ENCODE data around the gene GRM6.

The GRM6 gene

GRCh38 chr5:178991190-178992145 is 3.7 kb downstream of the GRM6 start:
- H3K27me3 Mint-ChIP-seq (ENCODE audit: low read depth): peaks cover 14% of the 10 kb centered on the region
- H3K4me3 Mint-ChIP-seq: no peak overlapping the region
- peaks cover 2% of the 10 kb centered on the region for H3K36me3 Mint-ChIP-seq (ENCODE audit: low read depth)
- no peaks in the 10 kb centered on the region for H3K4me1 Mint-ChIP-seq (ENCODE audit: low read depth)
- H3K9me3 Mint-ChIP-seq: peaks cover 47% of the 10 kb centered on the region
- H3K27ac Mint-ChIP-seq: no peak overlapping the region

- Mint-ChIP-seq H3K27ac (no peak overlapping the region), H3K9me3 (peaks cover 44% of the 10 kb centered on the region), H3K4me3 (no peak overlapping the region), H3K36me3 (ENCODE audit: low read depth) (peaks cover 2% of the 10 kb centered on the region), H3K27me3 (ENCODE audit: low read depth) (peaks cover 11% of the 10 kb centered on the region), H3K4me1 (ENCODE audit: low read depth) (no peaks in the 10 kb centered on the region)
Observed at GRCh38 chr5:178990491-178990890, 4.6 kb downstream of the GRM6 start.

GRCh38 chr5:178989311-178989710 is 5.8 kb downstream of the GRM6 start:
- peaks cover 2% of the 10 kb centered on the region for H3K36me3 Mint-ChIP-seq (ENCODE audit: low read depth)
- H3K27me3 Mint-ChIP-seq (ENCODE audit: low read depth): peaks cover 8% of the 10 kb centered on the region
- H3K4me1 Mint-ChIP-seq (ENCODE audit: low read depth): no peaks in the 10 kb centered on the region
- H3K4me3 Mint-ChIP-seq: no peak overlapping the region
- H3K9me3 Mint-ChIP-seq: peaks cover 41% of the 10 kb centered on the region
- no peak overlapping the region for H3K27ac Mint-ChIP-seq

- Mint-ChIP-seq H3K27ac (no peak overlapping the region), H3K4me1 (ENCODE audit: low read depth) (no peaks in the 10 kb centered on the region)
Observed at GRCh38 chr5:178988436-178989220, 6.5 kb downstream of the GRM6 start.

GRCh38 chr5:178986326-178986960 is 8.7 kb downstream of the GRM6 start:
- H3K4me3 Mint-ChIP-seq: no peak overlapping the region
- no peaks in the 10 kb centered on the region for H3K27me3 Mint-ChIP-seq (ENCODE audit: low read depth)
- peaks cover 4% of the 10 kb centered on the region for H3K36me3 Mint-ChIP-seq (ENCODE audit: low read depth)
- H3K27ac Mint-ChIP-seq: no peak overlapping the region
- H3K4me1 Mint-ChIP-seq (ENCODE audit: low read depth): no peaks in the 10 kb centered on the region
- H3K9me3 Mint-ChIP-seq: peaks cover 37% of the 10 kb centered on the region

More at GRCh38 chr5:178988436-178989220, 6.5 kb downstream of the GRM6 start:
- H3K27me3 Mint-ChIP-seq (ENCODE audit: low read depth): peaks cover 2% of the 10 kb centered on the region
- H3K4me3 Mint-ChIP-seq: no peak overlapping the region
- peaks cover 43% of the 10 kb centered on the region for H3K9me3 Mint-ChIP-seq
- H3K36me3 Mint-ChIP-seq (ENCODE audit: low read depth): peaks cover 2% of the 10 kb centered on the region

GRCh38 chr5:178984145-178985072 is 10.7 kb downstream of the GRM6 start:
- Mint-ChIP-seq H3K9me3 (peaks cover 42% of the 10 kb centered on the region), H3K27me3 (ENCODE audit: low read depth) (no peaks in the 10 kb centered on the region), H3K36me3 (ENCODE audit: low read depth) (peaks cover 4% of the 10 kb centered on the region)

GRCh38 chr5:178983728-178984127 is 11.4 kb downstream of the GRM6 start:
- H3K4me3 Mint-ChIP-seq: no peak overlapping the region
- H3K27me3 Mint-ChIP-seq (ENCODE audit: low read depth): no peaks in the 10 kb centered on the region
- peaks cover 44% of the 10 kb centered on the region for H3K9me3 Mint-ChIP-seq
- no peaks in the 10 kb centered on the region for H3K4me1 Mint-ChIP-seq (ENCODE audit: low read depth)
- H3K36me3 Mint-ChIP-seq (ENCODE audit: low read depth): peaks cover 4% of the 10 kb centered on the region
- H3K27ac Mint-ChIP-seq: no peak overlapping the region

More at GRCh38 chr5:178984145-178985072, 10.7 kb downstream of the GRM6 start:
- no peaks in the 10 kb centered on the region for H3K4me1 Mint-ChIP-seq (ENCODE audit: low read depth)
- H3K27ac Mint-ChIP-seq: no peak overlapping the region
- H3K4me3 Mint-ChIP-seq: no peak overlapping the region

- Mint-ChIP-seq H3K36me3 (ENCODE audit: low read depth) (peaks cover 2% of the 10 kb centered on the region), H3K27ac (no peak overlapping the region), H3K4me1 (ENCODE audit: low read depth) (no peaks in the 10 kb centered on the region), H3K4me3 (no peak overlapping the region), H3K27me3 (ENCODE audit: low read depth) (no peaks in the 10 kb centered on the region), H3K9me3 (peaks cover 48% of the 10 kb centered on the region)
Observed at GRCh38 chr5:178982941-178983340, 12.2 kb downstream of the GRM6 start.

GRCh38 chr5:178981381-178981780 is 13.7 kb downstream of the GRM6 start:
- Mint-ChIP-seq H3K4me1 (ENCODE audit: low read depth) (no peaks in the 10 kb centered on the region), H3K36me3 (ENCODE audit: low read depth) (peaks cover 2% of the 10 kb centered on the region), H3K9me3 (peaks cover 53% of the 10 kb centered on the region), H3K27ac (no peak overlapping the region), H3K27me3 (ENCODE audit: low read depth) (no peaks in the 10 kb centered on the region), H3K4me3 (no peak overlapping the region)

GRCh38 chr5:178965465-178966055 is 29.6 kb downstream of the GRM6 start:
- Mint-ChIP-seq H3K27ac (no peak overlapping the region), H3K4me3 (no peak overlapping the region), H3K9me3 (peaks cover 83% of the 10 kb centered on the region), H3K4me1 (ENCODE audit: low read depth) (no peaks in the 10 kb centered on the region), H3K36me3 (ENCODE audit: low read depth) (peaks cover 2% of the 10 kb centered on the region), H3K27me3 (ENCODE audit: low read depth) (no peaks in the 10 kb centered on the region)

- Mint-ChIP-seq H3K9me3 (peaks cover 72% of the 10 kb centered on the region), H3K4me1 (ENCODE audit: low read depth) (no peaks in the 10 kb centered on the region), H3K36me3 (ENCODE audit: low read depth) (no peaks in the 10 kb centered on the region), H3K4me3 (no peak overlapping the region), H3K27ac (no peak overlapping the region), H3K27me3 (ENCODE audit: low read depth) (no peaks in the 10 kb centered on the region)
Observed at GRCh38 chr5:178941361-178941760, 53.8 kb downstream of the GRM6 start.

GRCh38 chr5:178940569-178941360 is 54.4 kb downstream of the GRM6 start, which contains the start of gene ZNF454:
ZNF454 (plus strand) TSS chr5:178941198; CDS start chr5:178942792, 1,594 bp downstream.
- Mint-ChIP-seq H3K36me3 (ENCODE audit: low read depth) (peaks cover under 1% of the 10 kb centered on the region), H3K27me3 (ENCODE audit: low read depth) (no peaks in the 10 kb centered on the region), H3K4me1 (ENCODE audit: low read depth) (no peaks in the 10 kb centered on the region), H3K27ac (no peak within 1 kb of the TSS), H3K9me3 (peaks cover 75% of the 10 kb centered on the region), H3K4me3 (no peak within 1 kb of the TSS)

All from T-helper 1 cell treated with Interleukin-12 subunit alpha and Interleukin-12 subunit beta and Interleukin-4 antibody, amounts not matched to agents 30 μg/mL and 1 μg/mL, for 36 hours (primary cell).